Tibial artery (tissue), 4 donors: ENCODE measurements around the gene CADPS2.

Experiments
- DNase-seq, 2 donors: peaks; one replicate each; pipeline ENCODE4 v3.0.0-alpha.2; 2019
- H3K27ac ChIP-seq, 2 donors: fragments of 200-600 bp; sonication (generic) in 1 of 2; 1 replicate in 1 of 2; 2 replicates in 1 of 2; pipeline ENCODE4 v1.5.1; 2018 to 2019; ENCODE audit warnings: mild to moderate bottlenecking in 1 of 2
- H3K27me3 ChIP-seq, 2 donors: fragments of 200-600 bp; sonication (generic) in 1 of 2; one replicate each; pipeline versions ENCODE4 v1.5.1 to v1.6.0; 2016 to 2019
- H3K36me3 ChIP-seq, 3 donors: fragments of 200-600 bp; sonication (generic) in 2 of 3; one replicate each; pipeline ENCODE4 v1.5.1; 2016 to 2019; ENCODE audit warnings: mild to moderate bottlenecking in 2 of 3
- H3K4me1 ChIP-seq, 4 donors: fragments of 200-600 bp; sonication (generic) in 2 of 4; 1 replicate in 3 of 4; 2 replicates in 1 of 4; pipeline ENCODE4 v1.5.1; 2016 to 2019
- H3K4me3 ChIP-seq, 2 donors: fragments of 200-600 bp; sonication (generic) in 1 of 2; 1 replicate in 1 of 2; 2 replicates in 1 of 2; pipeline ENCODE4 v1.5.1; 2018 to 2019; ENCODE audit warnings: mild to moderate bottlenecking in 2 of 2
- H3K9me3 ChIP-seq, 3 donors: fragments of 200-600 bp; sonication (generic) in 1 of 3; one replicate each; pipeline ENCODE4 v1.5.1; 2016 to 2019
- intact Hi-C: fragments of 100-400 bp; cut with DNase I; formaldehyde crosslinking; loops from one replicate; pipeline ENCODE4 v1.15.0; 2023; ENCODE audit warnings: low total_unique reads
- TF ChIP-seq, protein P1 (sequence below), 2 experiments: fragments of 200-600 bp in 1 of 2; fragments of 450-650 bp in 1 of 2; IDR thresholded peaks; one replicate each; pipeline ENCODE4 v1.5.1; 2017 to 2019; ENCODE audit warnings: antibody characterized with exemption in 2 of 2, mild to moderate bottlenecking in 1 of 2, moderate library complexity in 1 of 2

Gene CADPS2

DNA sequence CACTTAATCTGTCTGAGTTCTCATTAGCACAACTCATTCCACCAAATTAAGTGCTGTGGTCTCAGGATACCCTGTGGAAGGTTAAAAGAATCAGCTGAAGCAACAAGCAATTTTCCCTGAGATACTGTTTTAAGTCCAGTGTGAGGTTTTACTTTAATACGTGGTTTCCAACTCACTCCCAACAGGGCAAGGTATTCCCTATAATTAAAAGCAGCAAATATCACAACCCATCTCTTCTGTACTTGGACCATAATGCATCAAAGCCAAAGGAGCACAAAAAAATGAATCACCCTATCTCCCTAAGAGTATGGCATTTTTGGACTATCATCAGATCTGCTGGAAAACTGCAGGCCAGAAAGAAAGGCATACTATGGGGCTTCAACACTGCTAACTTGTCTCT, 4.9 kb downstream of the CADPS2 start:
- Histone ChIP-seq H3K4me1 (peaks cover 0 to 46% (median 9%) of the 10 kb centered on the region in 4 donors), H3K9me3 (no peaks in the 10 kb centered on the region), H3K27me3 (no peaks in the 10 kb centered on the region), H3K27ac (peak overlapping the region in 1 of 2 donors; percentile 41), H3K4me3 (no peak overlapping the region), H3K36me3 (no peaks in the 10 kb centered on the region)
- intact Hi-C loops, result no loop called here
- TF ChIP-seq, protein P1, sequence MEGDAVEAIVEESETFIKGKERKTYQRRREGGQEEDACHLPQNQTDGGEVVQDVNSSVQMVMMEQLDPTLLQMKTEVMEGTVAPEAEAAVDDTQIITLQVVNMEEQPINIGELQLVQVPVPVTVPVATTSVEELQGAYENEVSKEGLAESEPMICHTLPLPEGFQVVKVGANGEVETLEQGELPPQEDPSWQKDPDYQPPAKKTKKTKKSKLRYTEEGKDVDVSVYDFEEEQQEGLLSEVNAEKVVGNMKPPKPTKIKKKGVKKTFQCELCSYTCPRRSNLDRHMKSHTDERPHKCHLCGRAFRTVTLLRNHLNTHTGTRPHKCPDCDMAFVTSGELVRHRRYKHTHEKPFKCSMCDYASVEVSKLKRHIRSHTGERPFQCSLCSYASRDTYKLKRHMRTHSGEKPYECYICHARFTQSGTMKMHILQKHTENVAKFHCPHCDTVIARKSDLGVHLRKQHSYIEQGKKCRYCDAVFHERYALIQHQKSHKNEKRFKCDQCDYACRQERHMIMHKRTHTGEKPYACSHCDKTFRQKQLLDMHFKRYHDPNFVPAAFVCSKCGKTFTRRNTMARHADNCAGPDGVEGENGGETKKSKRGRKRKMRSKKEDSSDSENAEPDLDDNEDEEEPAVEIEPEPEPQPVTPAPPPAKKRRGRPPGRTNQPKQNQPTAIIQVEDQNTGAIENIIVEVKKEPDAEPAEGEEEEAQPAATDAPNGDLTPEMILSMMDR (IDR thresholded peaks at IDR 0.05), result no peak
- DNase-seq, result no peak

DNA sequence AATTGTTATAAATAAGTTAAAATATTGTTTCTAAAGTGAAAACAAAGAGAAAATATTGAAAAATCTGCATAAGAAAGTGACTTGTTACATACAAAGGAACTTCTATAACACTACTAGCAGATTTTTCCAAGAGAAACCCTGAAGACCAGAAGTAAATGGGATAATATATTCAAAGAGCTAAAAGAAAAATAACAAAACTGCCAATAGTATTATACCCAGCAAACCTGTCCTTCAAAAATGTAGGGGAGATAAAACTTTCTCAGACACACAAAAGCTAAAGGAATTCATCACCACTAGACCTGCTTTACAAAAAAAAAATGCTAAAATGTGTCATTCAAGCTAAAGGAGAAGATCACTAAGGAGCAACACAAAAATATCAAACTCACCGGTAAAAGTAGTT, 17.0 kb downstream of the CADPS2 start:
- peaks cover 3 to 22% (median 8%) of the 10 kb centered on the region in 3 donors for H3K9me3 ChIP-seq
- H3K27ac ChIP-seq, result no peak overlapping the region
- TF ChIP-seq, protein P1 (IDR thresholded peaks at IDR 0.05), result no peak
- no peaks in the 10 kb centered on the region for H3K27me3 ChIP-seq
- H3K4me3 ChIP-seq, result no peak overlapping the region
- intact Hi-C loops, result no loop called here
- no peaks in the 10 kb centered on the region for H3K36me3 ChIP-seq
- peaks cover 0 to 4% (median 0%) of the 10 kb centered on the region in 4 donors for H3K4me1 ChIP-seq
- no peak for DNase-seq

DNA sequence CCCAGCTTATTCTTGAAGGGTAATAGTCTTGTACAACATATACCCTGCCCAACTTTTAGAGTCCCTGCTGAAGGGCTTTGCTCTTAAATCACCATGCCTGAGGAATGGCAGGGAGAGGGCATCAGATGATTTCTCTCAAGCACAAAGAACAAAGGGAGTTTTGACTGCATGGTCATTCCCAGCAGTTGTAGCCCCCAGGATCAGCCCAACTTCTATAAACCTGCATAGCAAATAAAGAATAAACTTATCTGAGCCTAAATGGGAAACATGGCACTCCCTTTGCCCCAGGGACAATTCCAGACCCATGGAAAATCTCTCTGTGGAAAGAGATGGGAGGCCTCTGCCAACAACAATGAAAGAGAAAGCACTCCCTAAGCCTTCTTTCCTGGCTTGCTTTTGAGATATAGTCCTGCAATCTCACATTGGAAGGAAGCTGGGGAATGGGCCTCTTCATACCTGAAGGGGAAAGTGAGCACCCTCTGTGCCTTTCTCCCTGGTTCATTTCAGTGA, 18.7 kb downstream of the CADPS2 start:
- Histone ChIP-seq H3K4me1 (peaks cover 0 to 4% (median 0%) of the 10 kb centered on the region in 4 donors), H3K4me3 (no peak overlapping the region), H3K9me3 (peaks cover 3 to 22% (median 8%) of the 10 kb centered on the region in 3 donors), H3K27me3 (no peaks in the 10 kb centered on the region), H3K27ac (no peak overlapping the region), H3K36me3 (no peaks in the 10 kb centered on the region)
- DNase-seq, result no peak
- TF ChIP-seq, protein P1 (IDR thresholded peaks at IDR 0.05), result no peak
- intact Hi-C loops, result no loop called here

DNA sequence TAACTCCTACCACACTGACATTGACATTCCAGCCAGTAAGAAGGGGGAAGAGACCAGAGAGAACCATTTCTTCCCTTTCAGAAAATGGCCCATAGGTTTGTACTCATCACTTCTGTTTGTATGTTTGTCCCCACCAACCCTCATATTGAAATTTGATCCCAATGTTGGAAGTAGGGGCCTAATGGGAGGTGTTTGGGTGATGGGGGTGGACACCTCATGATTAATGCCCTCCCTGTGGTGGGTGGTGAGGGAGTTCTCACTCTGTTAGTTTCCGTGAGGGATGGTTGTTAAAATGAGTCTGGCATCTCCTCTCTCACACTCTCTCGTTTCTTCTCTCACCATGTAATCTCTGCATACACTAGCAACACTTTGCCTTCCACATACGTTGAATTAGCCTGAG, 21.4 kb downstream of the CADPS2 start:
- intact Hi-C loops, result no loop called here
- Histone ChIP-seq H3K27ac (no peak overlapping the region), H3K27me3 (no peaks in the 10 kb centered on the region), H3K4me1 (peaks cover 0 to 4% (median 0%) of the 10 kb centered on the region in 4 donors), H3K9me3 (peaks cover 3 to 15% (median 8%) of the 10 kb centered on the region in 3 donors), H3K4me3 (no peak overlapping the region), H3K36me3 (no peaks in the 10 kb centered on the region)
- TF ChIP-seq, protein P1 (IDR thresholded peaks at IDR 0.05), result no peak
- no peak for DNase-seq

DNA sequence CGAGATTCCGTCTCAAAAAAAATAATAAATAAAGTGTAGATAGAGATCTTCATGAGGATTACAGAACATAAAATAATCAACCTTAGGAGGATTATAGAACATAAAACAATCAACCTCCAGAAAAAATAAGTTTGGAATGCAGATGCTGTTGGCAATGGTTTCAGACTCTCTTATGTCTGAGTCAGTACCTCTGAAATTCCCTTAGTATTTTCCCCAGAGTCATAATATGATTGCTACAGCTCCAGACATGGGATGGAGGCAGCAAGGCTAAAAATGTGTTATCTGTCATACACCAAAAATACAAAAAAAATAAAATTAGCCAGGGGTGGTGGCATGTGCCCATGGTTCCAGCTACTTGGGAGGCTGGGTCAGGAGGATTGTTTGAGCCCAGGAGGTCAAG, 22.2 kb downstream of the CADPS2 start:
- H3K27me3 ChIP-seq, result no peaks in the 10 kb centered on the region
- H3K4me3 ChIP-seq, result no peak overlapping the region
- peaks cover 0 to 4% (median 0%) of the 10 kb centered on the region in 4 donors for H3K4me1 ChIP-seq
- no peaks in the 10 kb centered on the region for H3K36me3 ChIP-seq
- H3K9me3 ChIP-seq, result peaks cover 3 to 7% (median 4%) of the 10 kb centered on the region in 3 donors
- DNase-seq, result no peak
- TF ChIP-seq, protein P1 (IDR thresholded peaks at IDR 0.05), result no peak
- intact Hi-C loops, result no loop called here
- no peak overlapping the region for H3K27ac ChIP-seq

DNA sequence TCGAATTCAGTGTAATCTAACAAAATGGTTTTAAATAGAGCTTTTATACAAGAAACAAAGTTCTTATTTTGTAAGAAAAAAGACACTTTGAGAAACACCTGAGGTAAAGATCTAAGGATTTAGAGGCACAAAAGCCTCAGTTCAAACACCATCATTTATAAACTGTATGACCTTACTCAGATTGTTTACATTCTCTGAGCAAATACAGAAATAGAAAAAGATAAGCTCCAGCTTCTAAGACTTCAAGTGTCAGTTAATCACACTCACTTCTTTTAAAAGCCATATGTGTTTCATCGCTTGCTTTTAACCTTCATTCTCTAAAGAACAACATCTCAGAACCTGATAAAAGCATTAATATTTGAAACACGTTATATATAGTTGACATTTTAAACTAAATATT, 27.9 kb downstream of the CADPS2 start:
- TF ChIP-seq, protein P1 (IDR thresholded peaks at IDR 0.05), result no peak
- H3K4me3 ChIP-seq, result no peak overlapping the region
- H3K27ac ChIP-seq, result no peak overlapping the region
- intact Hi-C loops, result no loop called here
- H3K9me3 ChIP-seq, result no peaks in the 10 kb centered on the region
- peaks cover 0 to 7% (median 0%) of the 10 kb centered on the region in 3 donors for H3K36me3 ChIP-seq
- DNase-seq, result no peak
- no peaks in the 10 kb centered on the region for H3K4me1 ChIP-seq
- no peaks in the 10 kb centered on the region for H3K27me3 ChIP-seq
